Retinal pigment epithelial cell (primary cell): ENCODE measurements around the gene ZNF511.
A peak's percentile ranks its signal among the peaks of the same experiment; 100 is the strongest.
"Not testable (repeated sequence)": the region's sequence is repeated elsewhere in the genome, so short reads cannot be mapped to it uniquely, and the experiment has no call there.

Experiments used
- DNase-seq: peaks from one replicate; pipeline ENCODE4 v3.0.0-alpha.2; 2010; ENCODE audit warnings: low read depth
- H3K4me3 ChIP-seq: 2 replicates; pipeline ENCODE4 v1.5.1; 2011; ENCODE audit warnings: mild to moderate bottlenecking, low read length, control low read depth, moderate library complexity
- TF ChIP-seq, protein P1 (sequence below): conservative IDR thresholded peaks from 2 replicates; pipeline ENCODE4 v1.5.1; 2011; ENCODE audit warnings: low read depth, low read length, control low read depth, inconsistent platforms

The ZNF511 gene

DNA sequence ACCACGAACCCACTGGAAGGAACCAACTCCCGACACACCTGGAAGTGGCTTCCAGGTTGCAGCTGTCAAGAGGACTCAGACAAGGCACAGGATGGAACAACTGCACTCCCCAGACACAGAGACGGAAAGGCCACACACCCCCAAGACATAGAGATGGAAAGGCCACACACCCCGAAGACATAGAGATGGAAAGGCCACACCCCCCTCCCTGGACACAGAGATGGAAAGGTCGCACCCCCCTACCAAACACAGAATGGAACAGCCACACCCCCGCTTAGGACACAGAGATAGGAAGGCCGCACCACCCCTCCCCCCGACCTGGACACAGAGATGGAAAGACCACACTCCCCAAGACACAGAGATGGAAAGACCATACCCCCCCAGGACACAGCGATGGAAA, 7.6 kb downstream of the ZNF511 start:
- TF ChIP-seq, protein P1, sequence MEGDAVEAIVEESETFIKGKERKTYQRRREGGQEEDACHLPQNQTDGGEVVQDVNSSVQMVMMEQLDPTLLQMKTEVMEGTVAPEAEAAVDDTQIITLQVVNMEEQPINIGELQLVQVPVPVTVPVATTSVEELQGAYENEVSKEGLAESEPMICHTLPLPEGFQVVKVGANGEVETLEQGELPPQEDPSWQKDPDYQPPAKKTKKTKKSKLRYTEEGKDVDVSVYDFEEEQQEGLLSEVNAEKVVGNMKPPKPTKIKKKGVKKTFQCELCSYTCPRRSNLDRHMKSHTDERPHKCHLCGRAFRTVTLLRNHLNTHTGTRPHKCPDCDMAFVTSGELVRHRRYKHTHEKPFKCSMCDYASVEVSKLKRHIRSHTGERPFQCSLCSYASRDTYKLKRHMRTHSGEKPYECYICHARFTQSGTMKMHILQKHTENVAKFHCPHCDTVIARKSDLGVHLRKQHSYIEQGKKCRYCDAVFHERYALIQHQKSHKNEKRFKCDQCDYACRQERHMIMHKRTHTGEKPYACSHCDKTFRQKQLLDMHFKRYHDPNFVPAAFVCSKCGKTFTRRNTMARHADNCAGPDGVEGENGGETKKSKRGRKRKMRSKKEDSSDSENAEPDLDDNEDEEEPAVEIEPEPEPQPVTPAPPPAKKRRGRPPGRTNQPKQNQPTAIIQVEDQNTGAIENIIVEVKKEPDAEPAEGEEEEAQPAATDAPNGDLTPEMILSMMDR, result no peak
- no peak for DNase-seq
- H3K4me3 ChIP-seq, result no peak overlapping the region

GRCh38 chr10:133316732-133317131, 8.0 kb downstream of the ZNF511 start:
- no peak for DNase-seq
- TF ChIP-seq, protein P1, result no peak
- no peak overlapping the region for H3K4me3 ChIP-seq

GRCh38 chr10:133318494-133319127, 9.9 kb downstream of the ZNF511 start:
- peak overlapping the region; percentile 49 for H3K4me3 ChIP-seq
- no peak for DNase-seq
- TF ChIP-seq, protein P1, result peak; percentile 86

DNA sequence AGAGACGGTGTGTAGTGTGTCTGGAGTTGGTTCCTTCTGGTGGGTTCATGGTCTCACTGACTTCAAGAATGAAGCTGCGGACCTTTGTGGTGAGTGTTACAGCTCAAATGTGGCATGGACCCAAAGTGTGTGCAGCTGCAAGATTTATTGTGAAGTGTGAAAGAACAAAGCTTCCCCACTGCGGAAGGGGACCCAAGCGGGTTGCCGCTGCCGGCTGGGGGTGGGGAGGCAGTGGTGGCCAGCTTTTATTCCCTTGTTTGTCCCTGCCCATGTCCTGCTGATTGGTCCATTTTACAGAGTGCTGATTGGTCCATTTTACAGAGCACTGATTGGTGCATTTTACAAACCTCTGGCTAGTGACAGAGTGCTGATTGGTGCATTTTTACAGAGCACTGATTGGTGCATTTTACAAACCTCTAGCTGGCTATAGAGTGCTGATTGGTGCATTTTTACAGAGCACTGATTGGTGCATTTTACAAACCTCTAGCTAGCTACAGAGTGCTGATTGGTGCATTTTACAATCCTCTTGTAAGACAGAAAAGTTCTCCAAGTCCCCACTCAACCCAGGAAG, 12.2 kb downstream of the ZNF511 start:
- DNase-seq, H3K4me3 ChIP-seq: not testable (repeated sequence)

DNA sequence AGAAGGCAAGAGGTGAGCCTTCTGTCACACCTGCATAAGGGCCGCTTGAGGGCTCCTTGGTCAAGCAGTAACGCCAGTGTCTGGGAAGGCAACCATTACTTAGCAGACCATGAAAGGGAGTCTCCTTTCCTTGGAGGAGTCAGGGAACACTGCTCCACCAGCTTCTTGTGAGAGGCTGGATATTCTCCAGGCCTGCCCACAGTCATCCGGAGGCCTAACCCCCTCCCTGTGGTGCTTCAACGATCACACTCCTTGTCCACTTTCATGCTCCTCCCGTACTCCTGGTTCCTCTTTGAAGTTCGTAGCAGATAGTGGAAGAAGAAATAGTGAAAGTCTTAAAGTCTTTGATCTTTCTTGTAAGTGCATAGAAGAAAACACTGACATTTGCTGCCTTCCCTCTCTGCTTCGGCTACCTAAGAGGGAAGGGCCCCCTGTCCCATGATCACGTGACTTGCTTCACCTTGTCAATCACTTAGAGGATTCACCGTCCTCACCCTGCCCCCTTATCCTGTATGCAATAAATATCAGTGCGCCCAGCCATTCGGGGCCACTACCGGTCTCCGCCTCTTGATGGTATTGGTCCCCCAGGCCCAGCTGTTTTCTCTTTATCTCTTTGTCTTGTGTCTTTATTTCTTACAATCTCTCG, 13.5 kb downstream of the ZNF511 start:
- not testable (repeated sequence) for DNase-seq, H3K4me3 ChIP-seq

DNA sequence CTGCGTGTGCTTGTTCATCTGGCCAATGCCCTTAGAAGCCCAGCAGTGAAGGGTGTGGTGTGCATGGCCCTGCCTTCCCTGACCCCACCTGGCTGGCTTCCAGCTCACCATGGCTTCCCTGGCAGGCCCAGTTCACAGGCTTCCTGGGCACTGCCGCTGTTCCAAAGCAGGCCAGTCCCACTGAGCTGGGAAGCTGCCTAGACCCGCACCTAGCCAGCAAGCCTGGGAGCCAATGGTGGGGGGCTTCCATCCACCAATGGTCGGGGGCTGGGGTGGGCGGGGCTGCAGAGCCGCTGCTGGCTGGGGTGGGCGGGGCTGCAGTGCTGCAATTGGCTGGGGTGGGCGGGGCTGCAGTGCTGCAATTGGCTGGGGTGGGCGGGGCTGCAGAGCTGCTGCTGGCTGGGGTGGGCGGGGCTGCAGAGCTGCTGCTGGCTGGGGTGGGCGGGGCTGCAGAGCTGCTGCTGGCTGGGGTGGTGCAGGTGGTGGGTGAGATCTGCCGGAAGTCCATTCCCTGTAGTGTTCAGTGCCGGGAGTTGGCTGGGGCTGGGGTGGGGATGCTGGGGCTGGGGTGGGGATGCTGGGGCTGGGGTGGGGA, 15.6 kb downstream of the ZNF511 start:
- H3K4me3 ChIP-seq, result peak overlapping the region; percentile 48
- no peak for DNase-seq
- TF ChIP-seq, protein P1, result no peak

DNA sequence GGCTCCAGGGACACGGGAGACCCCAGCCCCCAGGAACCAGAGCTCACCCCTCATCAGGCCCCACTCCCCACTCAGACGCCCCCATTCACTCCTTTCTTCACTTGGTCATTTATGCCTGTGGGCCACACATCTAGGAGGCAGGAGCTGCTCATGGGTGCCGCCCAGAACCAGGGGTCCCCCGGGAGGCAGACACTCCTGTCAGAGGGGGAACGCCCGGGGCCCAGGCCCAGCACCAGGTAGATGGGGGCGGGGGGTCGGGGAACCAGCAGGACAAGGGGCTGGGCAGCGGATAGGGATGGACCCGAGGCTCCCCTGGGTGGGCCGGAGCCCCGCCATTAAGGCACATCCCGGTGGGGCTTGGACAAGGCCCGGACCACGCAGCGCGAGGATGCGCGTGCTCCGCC, 16.1 kb downstream of the ZNF511 start:
- TF ChIP-seq, protein P1, result no peak
- H3K4me3 ChIP-seq, result no peak overlapping the region
- DNase-seq, result no peak
